OCI-M2 (cell line): ENCODE measurements around the gene SCARB1.

Experiments
- DNase-seq: peaks from one replicate; lab custom pipeline; 2025; ENCODE audit not compliant: unreplicated experiment; lab: John Stamatoyannopoulos, UW

Gene SCARB1

DNA sequence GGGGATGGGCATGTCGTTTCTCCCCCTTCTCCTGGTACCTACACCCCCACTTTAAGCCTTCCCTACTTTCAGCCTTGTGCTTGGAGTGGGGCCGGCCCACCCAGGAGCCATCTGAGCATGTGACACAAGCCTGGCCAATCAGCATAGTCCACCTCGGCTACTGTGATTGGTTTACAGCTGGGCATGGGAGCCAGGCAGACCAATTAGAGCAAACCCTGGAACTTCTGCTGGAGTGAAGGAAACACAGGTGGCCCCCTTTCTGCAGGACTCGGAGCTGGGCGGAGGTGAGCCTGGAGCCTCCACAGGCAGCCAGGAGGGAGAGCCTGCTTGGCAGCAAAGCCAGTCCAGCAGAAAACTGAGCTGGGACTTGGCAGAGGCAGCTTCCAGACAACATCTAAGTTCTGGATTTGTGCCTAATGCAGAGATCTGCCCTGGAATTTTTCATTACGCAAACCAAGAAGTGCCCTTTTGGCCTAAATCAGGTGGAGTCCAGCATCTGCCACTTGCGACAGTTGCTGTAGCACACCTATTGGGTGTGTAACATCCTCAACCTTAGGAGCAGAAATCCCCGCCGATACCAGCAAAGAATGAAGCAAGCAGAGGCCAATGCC is 59.5 kb downstream of the SCARB1 start:
- DNase-seq, result no peak

DNA sequence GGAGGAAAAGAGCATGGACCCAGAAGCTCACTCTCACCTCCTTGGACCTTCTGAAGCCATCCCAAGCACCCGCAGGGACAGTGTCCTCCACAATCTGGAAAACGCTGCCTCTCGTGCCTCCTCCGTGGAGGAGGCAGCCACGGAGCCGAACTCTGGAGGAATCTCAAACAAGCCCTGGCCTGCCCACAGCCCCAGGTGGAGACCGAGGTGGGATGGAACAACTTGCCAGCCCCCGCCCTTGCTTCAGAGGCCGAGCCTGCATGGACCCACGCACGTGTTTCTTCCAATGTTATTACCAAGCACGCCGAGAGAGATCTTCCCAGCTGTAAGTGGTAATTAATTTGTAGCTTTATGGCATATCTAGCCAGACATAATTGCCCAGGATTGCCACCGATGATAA is 61.3 kb downstream of the SCARB1 start:
- no peak for DNase-seq

DNA sequence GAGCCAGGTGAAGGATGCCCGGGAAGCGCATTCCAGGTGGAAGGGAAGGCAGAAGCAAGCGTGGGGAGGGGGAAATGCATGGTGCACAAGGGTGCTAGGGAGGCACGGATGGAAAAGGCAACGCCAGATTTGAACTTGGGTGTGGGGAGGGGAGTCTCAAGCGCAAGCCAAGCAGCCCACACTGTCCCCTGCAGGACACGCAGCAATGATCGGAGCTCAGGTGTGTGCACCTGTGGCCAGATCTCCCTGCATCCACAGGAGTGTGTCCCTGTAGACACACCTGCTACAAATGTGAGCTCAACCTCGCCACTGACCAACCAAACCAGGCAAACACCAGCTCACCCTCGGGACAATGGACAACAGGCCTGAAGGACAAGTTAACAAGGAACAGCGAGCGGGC is 63.2 kb downstream of the SCARB1 start:
- no peak for DNase-seq

DNA sequence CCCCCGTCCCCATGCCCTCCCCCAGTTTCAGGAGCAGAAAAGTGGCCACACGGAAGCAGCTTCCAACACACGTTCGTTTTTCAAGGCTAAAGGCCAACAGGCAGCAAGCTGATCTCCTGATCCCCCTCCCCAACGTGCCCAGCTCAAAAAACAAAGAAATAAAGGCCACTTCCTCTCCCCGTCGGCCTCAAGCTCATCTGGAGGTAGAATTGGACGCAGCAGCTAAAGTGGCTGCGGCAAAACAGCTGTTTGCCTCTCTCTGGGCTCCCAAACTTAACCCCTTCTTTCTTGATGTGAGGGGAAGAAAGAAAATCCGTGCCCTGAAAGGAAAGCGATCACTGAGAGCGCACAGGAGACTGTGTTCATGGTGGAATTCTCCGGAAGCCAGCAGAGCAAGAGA is 66.3 kb downstream of the SCARB1 start:
- DNase-seq, result no peak

DNA sequence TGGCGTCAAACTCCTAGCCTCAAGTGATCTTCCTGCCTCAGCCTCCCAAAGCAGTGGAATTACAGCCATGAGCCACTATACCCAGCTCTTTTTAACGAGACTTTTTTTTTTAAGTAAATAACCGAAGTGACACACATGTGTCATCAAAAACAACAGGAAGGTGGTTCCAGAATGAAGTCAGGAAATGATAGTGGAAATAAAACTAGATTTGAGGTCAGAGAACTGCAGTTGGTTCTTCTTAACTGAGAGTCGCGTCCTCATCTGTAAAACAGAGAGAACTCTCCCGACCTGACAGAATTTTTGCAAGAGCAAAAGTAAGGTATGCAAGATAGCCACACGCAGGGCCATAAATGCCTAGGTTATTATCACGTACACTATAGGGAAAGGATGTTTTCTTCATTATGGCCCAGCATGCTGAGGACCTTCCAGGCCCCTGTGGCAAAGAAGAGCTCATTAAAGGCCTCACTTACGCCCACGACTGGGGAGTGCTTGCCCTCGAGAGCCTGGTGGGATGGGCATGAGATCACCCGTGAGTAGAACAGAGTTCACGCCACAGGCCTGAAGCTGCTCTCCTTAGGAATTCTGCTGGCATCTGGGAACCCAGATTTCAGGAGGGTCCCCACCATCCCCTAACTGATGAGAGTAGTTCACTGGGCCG is 67.2 kb downstream of the SCARB1 start:
- DNase-seq, result no peak

DNA sequence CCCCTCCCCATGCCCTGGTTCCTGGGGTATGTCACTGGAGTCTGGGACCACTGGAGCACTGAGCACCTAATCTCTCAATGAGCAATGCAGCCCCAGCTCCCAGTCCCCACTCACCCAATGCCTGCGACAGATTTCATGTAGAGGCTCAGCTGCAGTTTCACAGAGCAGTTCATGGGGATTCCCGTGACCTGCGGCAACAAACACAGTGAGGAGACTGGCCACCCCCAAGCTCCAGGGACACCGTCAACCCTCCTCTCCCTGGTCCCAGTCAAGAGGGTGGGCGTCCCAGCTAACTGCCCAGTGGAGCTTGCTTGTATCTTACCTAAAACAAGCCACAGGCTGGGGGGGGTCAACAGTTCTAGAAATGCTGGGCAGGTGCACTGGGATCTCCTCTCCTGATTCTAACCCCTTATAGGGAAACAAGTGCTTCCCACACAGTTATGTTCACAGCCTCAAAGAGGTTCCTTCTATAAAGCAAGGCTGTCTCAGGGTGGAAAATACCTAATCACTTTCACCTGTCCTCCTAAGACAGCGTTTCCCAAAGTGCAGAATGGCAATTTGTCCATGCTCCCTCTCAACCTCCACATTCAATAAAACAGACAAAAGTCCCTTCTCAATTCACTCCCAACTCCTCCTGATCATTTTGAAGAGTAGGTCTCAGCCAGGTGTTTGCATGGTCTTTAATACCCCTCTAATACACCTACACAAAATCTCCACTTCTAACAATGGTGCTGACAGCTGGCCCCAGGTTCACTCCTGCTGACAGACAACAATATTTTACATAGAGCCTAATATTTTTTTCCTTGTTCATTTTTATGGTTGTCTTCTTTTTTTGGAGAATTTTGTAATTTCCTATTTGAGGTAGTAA is 68.3 kb downstream of the SCARB1 start:
- DNase-seq, result no peak

DNA sequence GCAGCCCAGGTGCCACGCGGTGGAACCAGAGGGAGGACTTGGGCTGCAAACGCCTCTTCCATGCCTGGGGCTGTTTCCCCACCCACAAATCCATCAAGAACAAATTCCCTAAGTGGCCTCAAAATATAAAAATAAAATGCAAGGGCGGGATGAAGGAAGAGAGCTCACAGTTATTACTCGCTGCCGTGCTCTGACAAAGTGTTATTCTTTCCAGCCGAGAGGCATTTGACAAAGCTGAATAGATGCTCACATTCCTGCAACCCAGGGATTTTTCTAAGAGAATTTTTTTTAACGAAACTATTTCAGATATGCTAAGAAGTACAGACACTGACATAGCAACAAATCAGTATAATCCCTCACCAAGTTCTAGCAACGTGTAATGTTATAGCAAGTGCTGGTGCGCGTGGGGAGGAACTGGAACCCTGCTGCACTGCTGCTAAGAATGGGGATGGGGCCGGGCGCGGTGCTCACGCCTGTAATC is 70.7 kb downstream of the SCARB1 start:
- no peak for DNase-seq

DNA sequence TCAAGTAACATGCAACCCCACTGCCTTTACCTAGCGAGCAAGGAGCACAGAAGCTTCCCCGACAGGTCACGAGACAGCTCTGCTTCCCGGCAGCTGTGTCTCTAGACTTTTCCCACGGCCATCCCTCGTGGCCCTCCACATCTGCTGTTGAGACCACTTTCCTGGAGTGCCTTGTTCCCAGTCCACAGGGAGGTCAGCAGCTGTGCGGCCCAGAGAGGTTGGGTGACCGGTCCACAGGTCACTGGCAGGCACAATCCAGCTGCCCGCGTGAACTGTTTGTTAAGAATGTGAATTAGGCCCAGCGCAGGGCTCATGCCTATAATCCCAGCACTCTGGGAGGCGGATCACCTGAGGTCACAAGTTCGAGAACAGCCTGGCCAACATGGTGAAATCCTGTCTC is 71.5 kb downstream of the SCARB1 start:
- no peak for DNase-seq

DNA sequence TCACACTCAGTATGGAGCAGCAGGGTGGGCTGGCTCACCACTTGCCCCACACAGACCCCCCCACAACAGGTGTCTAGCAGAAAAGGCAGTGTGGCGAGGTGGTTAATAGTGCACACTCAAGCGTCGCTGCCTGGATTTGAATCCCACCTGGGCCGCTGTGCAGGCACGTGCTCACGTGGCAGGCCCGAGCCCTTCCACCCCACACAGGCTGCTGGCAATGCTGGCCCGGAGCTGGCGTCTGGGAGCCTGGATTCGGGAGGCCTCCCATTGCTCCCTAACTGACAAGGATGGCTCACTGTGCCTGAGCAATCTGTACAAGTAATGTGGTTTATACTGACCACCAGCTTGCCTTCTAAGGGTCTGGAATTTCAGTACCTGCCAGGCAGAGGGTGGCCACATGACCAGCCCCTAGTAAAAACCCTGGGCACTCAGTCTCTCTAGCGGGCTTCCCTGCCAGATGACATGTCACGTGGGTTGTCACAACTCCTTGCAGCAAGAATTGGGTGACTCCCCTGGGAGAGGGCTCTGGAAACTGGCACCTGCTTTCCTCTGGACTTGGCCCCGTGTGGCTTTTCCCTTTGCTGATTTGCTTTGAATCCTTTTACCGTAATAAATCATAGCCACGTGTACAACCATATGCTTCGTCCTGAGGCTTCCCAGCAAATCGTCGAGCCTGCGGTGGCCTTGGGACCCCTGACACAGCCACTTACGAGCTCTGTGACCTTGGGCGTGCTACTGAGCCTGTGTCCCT is 72.8 kb downstream of the SCARB1 start:
- no peak for DNase-seq

DNA sequence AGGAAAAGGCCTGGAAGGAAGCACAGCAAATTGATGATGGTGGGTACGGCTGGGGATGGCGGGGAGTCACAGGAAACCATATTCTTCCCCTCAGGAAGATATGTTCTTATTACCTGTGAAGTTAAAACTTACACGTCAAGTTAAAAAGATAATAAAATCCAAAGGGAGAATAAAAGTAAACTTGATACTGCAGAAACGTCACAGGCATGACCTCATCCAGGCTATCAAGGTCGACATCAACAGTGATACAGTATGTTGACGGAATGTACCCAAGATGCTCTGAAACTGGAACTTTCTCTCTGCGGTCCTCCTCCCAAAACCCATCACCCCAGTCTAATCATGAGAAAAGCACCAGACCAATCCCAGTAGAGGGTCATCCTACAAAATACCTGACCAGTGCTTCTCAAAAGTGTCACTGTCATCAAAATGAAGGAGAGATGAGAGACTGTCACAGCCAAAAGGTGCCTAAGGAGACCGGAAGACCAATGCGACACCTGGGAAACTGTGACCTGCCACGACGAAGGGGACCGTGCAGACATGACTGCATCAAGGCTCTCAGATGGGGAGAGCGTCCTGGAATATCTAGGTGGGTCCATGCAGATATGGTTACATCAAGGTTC is 74.6 kb downstream of the SCARB1 start:
- DNase-seq, result no peak

DNA sequence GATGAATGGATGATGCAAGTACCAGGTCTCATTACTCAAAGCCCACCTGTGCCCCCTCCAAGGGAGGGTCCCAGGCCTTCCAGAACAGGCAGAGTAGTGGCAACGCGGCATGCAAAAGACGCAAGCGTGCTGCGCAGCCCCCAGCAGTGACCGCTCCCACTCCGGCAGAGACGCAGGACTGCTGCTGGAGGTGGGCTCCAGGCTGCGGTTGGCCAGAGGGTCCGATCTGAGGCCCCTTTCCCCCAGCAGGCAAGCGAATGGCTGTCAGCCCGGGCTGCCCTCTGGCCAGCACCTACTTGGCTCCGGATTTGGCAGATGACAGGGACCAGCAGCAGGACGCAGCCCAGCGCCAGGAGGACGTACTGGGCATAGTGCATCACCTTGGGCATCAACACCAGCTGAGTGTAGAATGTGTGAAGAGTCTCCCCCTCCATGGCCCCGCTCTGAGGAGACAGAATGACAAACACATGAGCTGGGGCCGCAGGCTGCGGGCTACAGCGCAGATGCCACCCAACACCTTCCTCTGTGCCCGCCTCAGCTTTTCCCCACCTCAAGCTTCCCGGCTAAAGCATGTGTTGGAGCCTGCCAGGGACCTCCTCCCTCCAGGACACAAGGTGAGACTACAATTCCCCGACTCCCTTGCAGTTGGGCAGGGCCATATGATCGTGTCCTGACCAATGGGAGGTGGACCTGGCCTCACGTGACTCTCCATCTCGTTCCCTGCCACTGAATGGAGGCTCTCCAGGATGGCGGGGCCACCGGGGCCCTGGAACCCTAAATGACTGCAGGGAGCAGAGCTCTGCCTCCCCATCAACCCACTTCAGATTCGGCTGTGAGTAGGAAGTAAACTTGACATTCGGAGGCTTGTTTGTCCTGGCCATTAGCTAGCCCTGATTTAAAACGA is 77.4 kb downstream of the SCARB1 start:
- DNase-seq, result no peak

DNA sequence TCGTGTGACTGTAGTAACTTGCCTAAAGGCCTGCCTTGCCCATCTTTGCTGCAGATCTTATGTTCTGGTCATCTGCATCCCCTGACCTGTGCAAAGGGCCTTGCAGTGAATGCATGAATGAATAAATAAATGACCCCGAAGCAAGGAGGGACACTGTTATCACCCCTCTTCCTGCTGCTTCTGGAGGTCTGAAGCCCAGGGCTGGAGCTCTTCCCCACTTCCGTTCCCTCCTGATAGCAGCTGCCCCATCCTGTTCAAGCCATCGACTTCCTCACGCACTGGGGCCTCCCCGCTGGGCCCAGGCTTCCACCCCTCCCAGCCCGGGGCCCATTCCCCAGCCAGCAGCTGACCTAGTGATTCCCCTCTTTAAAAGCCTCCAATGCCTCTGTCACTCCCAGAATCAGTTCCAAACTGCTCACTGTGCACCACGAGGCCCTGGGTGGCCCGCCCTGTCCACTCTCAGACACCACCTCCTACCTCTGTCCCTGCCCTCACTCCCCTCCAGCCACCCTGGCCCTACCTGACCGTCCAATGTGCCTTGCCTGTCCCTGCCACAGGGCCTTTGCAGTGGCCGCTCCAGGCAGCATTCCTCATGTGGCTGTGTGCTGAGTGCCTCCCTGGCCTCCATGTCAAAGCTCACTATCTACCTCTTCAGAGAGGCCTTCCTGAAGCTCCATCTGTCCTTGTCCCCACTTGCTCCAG is 78.6 kb downstream of the SCARB1 start:
- DNase-seq, result no peak

DNA sequence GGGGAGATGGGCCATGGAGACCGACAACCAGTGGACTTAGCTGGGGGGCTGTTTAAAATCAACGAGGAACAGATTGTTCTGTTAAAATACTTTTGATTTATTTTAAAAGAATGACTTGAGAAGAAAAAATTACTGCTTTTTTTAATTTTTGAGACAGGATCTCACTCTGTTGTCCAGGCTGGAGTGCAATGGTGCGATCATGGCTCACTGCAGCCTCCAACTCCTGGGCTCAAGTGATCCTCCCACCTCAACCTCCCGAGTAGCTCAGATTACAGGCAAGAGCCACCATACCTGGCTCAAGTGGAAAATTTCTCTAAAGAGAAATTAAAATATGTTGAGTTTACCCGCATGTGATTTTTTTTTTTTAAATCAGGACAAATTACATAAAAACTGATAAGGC is 80.6 kb downstream of the SCARB1 start:
- DNase-seq, result no peak

DNA sequence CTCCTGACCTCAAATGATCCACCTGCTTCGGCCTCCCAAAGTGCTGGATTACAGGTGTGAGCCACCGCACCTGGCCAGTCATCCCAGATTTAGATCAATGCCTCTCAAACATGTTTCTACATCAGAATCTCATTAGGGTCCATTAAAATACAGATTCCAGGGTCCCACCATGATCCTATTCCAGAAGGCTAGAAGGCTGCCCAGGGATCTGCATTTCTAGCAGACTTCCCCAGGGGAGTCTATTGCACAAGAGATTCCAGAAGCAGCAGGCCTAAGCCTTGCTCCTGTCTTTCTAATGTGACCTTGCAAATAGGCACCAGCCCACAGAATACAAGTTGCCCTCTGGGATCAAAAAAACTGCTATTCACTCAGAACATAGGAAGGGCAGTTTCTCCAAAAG is 81.5 kb downstream of the SCARB1 start:
- no peak for DNase-seq

DNA sequence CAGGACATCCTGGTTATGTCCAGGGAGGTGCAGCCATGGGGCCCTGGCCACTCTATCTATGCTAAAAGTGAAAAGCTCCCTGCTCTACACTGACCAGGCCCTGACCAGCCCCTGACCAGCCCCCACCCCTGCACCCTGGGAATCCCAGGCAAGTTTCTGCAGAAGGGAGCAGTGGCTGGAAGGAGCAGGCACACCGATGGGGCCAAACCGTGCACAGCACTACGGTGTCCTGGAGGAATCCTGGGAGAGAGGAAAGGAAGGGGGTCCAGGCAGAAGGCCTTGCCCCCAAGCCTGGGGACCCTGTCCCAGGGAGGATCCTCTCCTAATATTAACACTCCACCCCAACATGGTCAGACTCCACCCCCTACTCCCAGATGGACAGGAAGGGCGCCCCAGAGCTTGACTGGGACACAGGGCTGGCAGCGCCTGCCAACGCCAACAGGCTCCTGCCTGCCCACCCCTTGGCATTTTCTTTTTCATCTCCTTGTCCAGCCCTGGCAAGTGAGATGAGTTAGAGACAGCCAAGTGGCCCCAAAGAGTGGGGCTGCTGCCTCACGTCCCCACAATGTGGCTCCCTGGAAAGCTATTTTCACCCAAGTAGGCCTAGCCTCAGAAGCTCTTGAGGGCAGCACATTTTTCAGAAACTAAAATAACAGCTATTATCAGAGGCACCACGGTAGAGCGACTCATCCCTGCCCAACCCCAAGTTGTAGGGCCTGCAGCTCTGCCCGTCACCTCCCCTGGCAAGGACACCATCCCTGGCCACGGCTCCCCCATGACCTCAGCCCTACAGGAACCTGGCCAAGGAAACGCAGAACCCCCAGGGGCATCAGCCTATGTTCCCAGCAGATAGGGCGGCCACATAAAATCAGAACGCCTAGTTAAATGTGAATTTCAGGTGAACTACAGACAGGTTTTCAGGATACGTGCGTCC is 82.6 kb downstream of the SCARB1 start:
- no peak for DNase-seq

DNA sequence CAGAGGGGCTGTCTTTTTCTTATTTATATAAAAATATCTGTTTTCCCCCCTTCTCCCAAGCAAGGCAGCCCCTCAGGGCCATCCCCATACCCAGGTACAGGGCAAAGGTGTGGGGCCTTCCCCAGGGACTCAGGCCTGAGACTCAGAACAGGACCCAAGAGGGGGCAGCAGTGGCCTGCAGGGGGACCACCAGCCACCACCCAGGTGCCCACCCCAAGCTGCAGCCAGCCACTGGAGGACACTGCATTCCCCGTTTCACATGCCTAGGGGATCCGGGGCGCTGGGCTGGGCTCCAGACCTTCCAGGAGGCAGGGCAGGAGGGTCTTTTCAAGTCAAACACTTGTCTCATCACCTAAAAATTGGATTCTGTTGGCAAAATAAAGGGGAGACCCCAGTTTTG is 83.3 kb downstream of the SCARB1 start:
- no peak for DNase-seq

DNA sequence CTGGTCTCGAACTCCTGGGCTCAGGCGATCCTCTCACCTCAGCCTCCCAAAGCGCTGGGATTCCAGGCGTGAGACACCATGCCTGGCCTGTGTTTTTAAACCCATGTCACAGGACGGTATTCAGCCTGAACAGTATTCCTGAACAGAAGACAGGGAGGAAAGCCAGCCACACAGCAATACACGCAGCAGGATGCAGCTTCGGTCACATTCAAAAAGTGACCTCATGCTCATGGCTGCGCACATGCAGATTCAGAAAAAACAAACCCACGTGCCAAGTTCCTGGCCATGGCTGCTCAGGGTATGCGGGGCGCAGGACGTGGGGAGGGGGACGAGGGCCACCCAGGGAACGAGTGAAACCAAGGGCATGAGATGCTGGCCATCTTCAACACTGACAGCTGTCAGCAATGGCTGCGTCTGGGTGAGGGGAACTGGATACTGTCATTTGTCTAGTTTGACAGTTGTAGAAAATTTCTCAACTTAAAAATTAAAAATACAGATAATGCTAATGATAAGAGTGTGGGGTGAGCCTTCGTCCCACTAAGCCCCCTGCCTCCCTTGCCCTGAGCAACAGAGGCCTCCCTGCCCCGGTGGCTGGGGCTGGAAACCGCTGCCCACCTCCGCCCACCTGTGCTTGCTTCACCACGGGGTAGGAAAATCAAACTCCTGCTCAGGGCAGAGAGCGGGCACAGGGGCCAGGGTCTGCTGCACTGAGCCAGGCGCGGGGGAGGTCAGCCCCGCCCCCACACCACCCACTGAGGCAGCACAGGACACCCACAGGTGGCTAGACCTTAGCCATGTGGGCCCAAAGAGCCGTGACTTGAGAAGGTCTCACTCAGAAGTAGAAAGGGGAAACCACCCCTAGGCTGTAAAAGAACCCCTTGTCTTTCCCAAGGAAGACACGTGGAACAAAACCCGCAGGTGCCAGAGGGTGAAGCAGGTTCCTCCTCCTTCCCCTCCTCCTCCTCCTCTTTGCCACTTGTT is 84.2 kb downstream of the SCARB1 start:
- no peak for DNase-seq
